HG02610 (cell line): ENCODE results near the gene BLOC1S3.

Experiments
- ATAC-seq: cut with Tn5 transposase; IDR thresholded peaks from one replicate; pipeline ENCODE4 v1.9.1; 2021; ENCODE audit warnings: mild to moderate bottlenecking, moderate library complexity; ENCODE audit not compliant: unreplicated experiment

BLOC1S3 gene

DNA sequence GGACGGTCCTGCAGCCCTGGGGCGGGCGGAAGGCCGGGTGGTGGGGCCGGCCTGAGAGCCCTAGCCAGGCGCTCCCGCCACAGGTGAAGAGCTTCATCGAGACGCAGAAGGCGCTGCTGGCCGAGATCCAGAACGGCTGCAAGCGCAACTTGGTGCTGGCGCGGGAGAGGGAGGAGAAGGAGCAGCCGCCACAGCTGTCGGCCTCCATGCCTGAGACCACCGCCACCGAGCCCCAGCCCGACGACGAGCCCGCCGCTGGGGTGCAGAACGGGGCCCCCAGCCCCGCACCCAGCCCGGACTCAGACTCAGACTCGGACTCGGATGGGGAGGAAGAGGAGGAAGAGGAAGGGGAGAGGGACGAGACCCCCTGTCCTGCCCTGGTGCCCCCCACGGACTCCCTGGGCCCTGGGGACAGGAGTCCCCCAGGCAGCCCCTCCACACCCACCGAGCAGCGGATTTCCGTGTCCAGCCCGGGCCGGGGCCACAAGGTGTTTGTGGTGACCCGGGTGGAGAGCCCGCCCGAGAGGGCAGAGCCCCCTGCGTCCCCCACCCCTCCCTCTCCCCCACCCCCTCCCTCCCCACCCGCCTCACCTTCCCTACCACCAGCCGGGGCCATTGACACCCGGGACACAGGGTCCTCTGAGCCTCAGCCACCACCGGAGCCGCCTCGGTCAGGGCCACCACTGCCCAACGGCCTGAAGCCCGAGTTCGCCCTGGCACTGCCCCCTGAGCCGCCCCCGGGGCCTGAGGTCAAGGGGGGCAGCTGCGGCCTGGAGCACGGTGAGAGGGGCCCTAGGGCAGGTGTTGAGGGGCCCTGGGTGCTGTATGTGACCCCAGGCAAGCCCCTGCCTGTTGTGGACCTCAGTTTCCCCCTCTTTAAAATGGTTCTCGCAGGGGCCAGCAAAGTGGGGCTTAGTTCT lies 33.1 kb upstream of the BLOC1S3 start:
- no peak for ATAC-seq

DNA sequence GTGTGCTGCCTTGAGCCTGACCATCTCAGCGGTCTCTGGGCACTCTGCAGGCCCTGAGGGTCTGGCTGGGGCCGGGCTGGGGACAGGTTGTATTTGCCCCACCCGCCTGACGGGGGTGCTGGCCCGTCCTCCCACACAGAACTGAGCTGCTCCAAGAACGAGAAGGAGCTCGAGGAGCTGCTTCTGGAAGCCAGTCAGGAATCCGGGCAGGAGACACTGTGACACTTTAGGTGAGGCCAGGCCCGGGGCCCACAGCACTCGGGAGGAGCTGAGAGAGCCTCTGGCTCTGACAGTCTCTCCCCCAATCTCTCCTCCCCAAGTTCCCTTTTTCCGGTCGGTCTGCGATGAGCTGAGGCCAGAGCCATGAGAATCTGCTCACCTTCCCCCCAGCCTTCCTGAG lies 32.3 kb upstream of the BLOC1S3 start:
- no peak for ATAC-seq

DNA sequence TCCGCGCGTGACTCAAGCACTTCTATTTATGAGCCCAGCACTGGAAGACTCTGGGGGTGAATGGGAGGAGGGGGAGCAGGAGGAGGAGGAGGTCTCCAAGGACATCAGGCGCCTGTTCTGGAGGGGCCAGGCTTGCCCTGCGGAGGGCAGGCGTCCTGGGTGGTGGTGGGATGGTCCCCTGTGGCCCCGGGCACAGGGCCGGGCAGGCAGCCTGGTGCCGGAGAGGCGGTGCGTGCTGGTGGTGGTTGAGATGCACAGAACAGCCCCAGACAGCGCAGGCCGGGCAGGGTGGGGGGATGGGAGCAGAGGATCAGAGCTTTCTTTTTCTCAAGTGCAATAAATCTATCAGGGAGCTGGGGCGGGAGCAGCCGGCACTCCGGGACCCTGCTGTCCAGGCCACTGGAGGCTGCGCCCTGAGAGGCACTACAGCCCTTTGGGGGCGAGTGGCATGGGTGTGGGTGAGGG lies 31.8 kb upstream of the BLOC1S3 start:
- ATAC-seq = no peak

DNA sequence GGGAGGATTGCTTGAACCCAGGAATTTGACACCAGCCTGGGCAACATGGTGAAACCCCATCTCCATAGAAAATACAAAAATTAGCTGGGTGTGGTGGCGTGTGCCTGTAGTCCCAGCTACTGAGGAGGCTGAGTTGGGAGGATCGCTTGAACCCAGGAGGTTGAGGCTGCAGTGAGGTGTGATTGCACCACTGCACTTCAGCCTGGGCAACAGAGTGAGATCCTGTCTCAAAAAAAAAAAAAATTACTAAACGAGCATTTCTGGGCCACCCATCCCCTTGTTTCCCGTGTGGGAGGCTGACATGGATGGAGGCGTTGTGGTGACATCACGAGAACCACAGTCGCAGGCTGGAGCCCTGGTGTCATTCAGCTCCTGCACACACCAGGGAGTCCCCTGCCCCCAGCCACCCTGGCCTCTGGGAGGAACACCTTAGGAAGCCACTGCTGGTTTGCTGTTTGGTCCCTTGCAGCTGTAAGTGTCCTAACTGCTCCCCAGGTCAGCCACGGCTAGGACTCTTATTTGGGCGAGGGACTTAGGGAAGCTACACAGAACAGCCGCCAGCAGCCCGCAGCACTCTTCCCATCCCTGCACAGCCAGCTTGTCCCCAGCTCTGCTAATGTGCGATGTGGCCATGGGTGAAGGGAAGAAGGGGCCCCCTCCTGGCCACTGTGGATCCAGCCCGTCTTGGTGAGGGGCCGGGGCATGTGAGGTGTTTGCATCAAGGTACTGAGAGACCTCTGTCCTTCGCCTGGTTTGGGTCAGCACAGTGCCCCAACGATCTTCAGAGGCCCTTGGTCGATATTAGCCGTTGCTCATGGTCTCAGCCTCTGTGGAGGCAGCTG lies 30.5 kb upstream of the BLOC1S3 start:
- ATAC-seq = no peak

DNA sequence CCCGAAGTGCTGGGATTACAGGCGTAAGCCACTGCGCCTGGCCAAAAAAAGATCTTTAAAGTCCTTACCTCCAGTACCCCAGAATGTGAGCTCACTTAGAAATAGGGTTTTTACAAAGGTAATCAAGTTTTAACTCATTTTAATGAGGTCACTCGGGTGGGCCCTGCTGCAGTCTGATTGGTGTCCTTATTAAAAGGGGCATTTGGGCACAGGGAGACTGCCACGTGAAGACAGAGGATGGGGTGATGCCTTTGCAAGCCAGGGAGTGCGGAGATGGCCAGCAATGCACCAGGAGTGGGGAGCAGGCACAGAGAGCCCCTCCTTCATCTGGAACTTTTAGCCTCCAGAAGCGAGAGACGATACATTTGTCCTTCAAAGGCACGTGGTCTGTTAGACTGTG lies 29.5 kb upstream of the BLOC1S3 start:
- ATAC-seq = no peak

DNA sequence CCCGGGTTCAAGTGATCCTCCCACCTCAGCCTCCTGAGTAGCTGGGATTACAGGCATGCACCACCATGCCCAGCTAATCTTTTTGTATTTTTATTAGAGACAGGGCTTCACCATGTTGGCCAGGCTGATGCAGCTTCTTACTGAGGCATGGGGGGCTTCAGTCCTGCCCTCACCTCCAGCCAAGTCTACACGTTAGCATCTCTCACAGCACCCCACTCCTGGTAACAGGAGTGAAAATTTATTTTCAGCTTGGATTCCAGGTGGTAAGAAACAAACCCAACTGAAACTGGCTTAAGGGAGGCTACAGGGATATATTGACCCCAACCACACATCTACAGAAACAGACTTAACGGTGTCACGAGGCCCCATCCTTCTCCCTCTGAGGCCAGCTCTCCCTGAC lies 28.4 kb upstream of the BLOC1S3 start:
- no peak for ATAC-seq

DNA sequence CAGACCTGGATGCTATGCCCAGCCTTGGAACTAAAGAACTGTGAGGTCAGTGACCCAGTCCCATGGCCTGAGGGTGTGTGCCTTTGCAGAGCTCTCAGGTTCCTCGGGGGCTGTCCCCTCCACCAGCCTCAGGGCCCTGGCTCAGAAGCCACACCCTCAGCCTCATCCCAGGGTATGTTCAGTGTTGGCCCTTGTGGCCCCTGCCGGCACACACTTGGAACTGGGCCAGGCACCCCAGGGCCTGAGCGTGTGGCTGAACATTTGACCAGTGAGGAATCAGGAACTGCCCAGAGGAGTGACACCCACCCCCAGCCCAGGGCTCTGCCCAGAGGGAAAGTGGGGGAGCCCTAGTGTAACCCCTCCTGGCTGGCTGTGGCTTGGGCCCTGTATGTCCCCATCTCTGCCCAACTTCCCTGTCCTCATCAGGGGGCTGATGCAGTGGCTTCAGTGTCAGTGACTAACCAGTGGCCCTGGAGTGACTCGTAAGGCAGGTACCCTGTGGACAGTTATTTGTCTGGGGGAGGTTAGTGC lies 27.8 kb upstream of the BLOC1S3 start:
- no peak for ATAC-seq

DNA sequence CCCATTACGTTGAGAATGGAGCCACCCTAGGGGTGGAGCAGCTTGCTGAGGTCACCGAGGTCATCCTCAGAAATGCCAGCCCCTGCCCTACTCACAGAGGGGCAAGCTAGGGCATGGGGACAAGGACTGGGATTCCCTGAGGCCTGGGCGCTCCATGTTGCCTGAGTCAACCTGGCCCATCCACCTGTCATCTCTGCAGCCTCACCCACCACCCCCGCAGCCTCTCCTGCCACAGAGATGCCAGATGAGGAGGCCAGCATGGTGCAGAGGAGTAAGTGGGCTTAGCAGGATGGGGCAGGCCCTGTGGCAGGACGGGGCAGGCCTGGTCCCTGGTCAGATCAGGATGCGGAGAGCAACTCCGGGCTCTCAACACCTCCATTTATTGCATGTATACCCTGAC lies 27.3 kb upstream of the BLOC1S3 start:
- ATAC-seq = no peak

DNA sequence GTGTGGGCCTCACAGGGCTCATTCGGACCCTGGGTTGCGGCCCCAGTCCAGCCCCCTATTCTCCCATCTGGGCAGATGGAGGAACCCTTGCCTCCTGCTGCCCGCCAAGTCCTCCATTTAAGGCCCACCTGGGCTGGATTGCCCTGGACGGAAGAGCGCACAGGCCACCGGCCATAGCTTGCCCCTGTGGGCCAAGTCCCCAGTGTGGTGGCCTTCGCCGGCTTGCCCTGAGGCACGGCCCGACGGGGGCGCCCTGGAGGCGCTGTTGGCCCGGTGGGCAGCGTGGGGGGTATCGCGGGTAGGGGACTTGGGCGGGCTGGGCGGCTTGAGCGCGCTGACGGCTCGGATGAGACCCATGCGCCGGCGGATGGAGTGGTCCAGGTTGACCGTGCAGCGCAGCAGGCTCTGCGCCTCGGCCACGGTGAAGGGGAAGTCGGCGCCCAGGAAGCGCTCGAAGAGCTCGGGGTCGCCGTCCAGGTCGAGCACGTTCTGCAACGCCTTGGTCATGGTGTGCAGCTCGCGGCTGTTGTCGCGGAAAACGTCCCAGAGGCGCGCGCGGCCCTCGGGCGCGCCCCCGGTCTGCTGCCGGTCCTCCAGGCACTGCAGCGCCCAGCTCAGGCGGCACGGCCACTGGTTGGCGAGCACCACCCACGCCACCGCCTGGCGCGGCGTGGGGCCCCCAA lies 26.6 kb upstream of the BLOC1S3 start:
- ATAC-seq = no peak

DNA sequence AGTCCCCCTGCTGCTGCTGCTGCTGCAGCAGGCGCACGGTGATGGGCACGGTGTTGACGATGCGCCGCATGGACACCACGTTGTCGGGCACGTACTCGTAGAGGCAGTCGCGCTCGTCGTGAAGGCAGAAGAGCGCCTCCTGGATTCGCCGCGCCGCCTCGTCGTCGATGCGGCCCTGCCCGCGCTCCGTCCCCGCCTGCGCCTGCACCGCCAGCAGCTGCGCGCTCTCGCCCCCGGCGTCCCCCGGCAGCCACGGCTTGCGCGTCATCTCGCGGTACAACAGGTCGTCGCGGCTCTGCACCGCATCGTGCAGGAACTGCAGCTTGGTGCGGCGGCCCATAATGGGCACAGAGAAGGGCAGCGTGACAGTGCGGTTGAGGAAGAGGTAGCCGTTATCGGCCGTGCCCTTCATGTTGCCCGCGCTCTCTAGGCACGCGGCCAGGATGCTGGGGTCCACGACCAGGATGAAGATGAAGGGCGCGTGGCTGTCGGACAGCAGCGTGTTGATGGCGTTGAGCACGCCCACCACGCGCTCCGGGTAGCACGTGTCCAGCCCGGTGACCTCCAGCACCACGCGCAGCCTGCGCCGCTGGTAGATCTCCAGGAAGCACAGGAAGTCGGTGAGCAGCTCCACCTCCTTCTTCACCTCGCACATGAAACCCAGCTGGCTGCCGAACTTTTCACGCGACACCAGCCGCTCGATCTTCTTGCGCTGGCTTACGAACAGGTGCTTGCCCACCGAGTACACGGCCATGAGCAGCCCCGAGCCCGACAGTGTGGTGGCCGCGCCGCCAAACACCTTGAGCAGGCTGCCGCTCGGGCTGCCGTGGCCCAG lies 25.9 kb upstream of the BLOC1S3 start:
- ATAC-seq = no peak

DNA sequence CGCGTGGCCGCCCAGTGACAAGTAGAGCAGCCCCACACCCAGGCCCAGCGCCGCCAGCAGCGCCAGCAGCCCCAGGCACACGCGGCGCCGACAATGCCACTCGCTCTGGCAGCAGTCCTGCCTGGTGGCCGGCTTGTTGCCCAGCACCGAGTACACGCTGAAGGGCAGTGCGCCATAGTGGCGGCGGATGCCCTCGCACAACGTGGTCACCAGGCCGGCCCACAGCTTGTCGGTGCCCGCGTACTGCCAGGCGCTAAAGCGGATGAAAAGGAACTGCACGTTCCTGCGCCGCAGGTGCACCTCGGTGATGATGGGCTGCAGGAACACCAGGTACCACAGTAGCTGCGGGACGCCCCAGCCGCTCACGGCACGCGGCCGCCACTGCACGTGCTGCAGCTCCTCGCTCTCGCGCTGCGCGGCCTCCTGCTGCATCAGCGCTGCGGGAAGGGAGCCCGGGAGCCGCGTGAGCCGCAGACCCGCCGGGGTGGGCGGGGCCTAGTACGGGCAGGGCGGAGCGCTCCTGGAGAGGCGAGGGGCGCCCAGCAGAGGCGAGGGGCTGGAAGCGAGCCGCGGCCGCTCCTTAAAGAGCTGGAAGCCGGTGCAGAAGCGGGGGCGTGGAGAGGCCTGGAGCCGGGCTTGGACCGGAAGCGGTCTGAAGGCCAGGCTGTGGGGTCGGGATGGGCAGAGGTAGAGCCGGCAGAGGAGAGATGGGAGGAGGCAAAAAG lies 25.1 kb upstream of the BLOC1S3 start:
- ATAC-seq = no peak

DNA sequence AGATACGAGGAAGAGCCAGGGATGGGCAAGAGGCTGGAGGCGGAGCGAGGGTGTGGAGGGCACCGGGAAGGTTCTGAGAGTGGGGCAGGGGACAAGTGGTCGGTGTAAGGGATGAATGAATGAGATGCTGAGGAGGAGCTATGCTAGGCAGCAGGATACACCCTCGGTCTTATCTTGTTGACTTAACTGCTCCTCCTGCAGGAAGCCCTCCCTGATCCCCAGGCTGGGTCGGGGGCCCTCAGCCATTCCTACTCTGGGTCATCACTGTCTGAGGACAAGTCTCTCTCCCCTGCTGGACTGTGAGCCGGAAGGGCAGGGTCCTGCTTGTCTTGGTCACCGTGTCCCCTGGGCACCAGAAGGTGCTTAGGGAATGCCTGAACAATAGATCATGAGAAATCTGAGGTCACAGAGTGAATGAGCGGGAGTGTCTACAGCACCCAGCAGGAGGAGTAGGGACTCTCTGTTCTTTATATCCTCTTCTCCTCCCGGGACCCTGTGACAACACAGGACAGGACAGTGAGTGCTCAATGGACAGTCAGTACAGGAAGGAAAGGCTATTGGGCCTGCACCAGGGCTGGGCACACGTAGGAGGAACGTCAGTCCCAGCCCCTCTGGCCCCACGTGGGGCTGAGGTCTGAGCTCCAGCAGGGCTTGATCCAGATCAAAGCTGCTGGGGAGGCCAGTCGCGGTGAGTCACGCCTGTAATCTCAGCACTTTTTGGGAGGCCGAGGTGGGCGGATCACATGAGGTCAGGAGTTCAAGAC lies 24.3 kb upstream of the BLOC1S3 start:
- no peak for ATAC-seq

DNA sequence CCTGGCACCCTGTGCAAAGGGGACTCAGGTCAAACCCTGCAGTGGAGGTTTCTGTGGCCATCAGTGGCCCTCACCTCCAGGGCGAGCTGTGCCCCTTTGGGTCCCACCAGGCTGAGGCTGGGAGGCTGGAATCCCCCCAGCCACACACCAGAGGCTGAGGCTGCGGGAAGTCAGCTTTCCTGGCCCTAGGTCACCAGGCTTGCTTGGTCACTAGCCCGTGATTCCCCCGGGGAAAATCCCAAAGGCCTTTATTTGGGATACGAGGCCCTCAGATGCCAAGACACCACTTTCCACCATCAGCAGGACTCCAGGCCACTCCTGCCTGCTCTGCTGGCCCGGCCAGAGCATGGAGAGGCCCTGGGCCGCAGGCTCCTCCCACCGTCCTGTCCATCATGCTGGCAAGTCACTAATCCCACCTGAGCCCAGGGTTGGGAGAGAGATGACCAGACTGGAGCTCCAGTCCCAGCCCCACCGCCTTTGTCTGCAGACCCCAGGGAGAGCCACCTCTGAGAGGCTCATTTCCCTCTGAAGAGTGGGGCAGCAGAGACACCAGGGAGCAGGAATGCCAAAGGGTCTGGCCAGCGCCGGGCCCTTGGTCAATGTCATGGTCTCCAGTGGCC lies 22.5 kb upstream of the BLOC1S3 start:
- ATAC-seq = no peak

DNA sequence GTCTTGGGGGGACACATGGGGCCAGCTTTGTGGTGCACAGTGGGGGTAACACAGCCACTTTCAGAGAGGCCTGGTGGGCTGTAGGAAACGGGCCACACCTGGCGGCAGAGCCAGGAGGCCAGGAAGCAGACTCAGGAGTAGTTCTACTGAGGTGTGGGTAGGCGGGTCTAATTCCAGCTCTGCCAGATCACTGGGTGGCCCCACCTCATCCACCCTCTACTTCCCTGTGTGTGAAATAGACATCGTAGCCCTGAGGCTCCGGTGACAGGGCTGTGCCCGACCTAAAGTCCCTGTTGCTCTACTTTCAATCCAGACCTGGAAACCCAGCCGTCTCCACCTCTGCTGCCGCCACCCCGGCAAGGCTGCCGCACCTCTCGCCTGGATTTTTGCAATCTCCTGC lies 21.8 kb upstream of the BLOC1S3 start:
- no peak for ATAC-seq

DNA sequence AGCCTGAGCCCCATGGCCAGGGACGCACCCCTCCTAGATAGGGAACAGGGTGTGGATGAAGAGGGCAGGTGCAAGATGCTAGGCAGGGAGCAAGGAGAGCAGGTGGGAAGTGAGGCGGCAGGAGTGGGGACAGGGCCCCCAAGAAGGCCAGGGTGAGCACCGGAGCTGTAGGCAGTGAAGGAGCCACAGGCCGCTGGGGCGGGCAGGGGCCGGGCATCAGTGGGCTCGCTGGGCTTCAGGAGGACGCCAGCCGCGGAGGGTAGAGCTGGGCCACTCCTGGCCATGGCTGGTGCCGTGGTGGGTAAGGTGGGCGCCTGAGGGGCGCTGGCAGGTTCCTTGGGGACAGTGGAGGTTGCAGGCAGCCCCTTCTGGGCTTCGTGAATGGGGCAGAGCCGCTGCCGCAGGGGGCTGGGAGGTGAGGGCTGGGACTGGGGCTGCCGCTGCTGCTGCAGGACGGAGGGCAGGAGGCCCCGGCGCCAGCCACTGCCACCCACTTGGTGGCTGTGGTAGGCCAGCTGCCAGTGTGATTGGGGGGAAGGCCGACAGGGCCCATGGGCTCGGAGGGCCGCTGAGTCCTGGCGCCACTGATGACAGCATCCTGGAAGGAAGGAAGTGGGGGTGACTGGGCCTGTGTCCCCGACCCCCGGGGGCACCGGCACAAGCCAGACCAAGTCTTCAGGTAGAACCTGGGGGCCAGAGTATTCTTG lies 19.9 kb upstream of the BLOC1S3 start:
- no peak for ATAC-seq

DNA sequence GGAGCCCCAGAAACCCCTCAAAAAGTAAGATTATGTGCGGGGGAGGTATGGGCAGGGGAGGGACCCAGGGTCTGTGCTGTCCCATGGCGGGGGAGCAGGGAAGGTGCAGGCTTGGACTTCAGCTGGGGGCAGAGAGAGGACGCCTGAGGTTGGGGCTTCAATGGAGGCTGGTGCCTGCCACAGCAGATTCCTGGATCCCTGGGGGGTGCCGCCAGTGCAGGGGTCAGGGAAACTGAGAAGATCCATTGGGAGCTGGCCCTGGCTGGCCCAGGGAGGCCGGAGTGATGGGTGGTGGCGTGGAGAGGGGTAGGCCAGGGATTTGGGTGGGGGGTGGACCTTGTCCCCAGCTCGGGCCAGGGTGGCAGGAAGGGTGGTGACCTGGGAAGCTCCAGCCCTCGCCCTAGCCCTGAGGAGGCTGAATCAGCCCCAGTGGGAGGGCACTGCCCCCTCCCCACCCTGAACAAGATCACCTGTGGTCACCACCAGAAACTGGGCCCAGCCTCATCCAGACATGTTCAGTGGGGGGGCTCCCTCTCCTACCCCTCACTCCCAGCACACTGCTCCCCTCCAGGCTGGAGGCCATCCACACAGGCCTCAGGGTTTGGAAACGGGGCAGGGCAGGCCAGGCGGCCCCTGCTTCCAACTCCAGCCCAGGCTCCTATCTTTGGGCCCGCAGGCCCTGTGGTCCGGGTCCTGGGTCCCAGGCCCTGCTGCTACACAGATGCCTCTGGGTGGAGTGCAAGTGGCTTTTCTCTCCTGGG lies 19.2 kb upstream of the BLOC1S3 start:
- ATAC-seq = no peak

DNA sequence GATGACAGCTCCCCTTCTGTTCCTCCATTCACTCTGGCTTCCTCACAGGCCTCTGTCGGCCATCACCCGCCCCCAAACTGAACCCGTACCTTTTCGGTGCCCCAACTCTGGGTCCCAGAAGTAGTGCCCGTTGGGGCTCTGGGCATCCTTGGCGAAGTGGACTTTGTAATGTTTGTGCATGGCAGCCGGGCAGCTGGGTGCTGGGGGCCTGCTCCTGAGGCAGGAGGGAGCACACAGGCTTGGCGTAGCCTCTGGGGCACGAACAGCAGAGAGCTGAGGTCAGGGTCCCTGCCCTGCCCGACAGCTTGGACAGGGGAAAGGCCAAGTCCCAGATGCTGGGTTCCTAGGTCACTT lies 18.6 kb upstream of the BLOC1S3 start:
- no peak for ATAC-seq
